HG03342 (cell line): ENCODE measurements around the gene SLC17A4.
A peak's percentile ranks its signal among the peaks of the same experiment; 100 is the strongest.

ENCODE experiments used
- ATAC-seq: cut with Tn5 transposase; IDR thresholded peaks from one replicate; pipeline ENCODE4 v1.9.1; 2021; ENCODE audit warnings: mild to moderate bottlenecking, moderate library complexity; ENCODE audit not compliant: unreplicated experiment

Gene SLC17A4

DNA sequence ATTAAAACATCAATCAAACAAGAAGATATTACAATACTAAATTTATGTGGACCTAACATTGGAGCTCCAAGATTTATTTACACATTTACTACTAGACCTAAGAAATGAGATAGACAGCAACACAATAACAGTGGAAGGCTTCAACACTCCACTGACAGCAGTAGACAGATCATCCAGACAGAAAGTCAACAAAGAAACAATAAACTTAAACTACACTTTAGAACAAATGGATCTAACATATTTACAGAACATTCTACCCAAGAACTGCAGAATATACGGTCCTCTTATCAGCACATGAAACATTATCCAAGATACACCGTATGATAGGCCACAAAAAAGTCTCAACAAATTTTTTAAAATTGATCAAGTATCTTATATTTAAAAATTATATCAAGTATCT lies 50.3 kb downstream of the SLC17A4 start:
- ATAC-seq = no peak

DNA sequence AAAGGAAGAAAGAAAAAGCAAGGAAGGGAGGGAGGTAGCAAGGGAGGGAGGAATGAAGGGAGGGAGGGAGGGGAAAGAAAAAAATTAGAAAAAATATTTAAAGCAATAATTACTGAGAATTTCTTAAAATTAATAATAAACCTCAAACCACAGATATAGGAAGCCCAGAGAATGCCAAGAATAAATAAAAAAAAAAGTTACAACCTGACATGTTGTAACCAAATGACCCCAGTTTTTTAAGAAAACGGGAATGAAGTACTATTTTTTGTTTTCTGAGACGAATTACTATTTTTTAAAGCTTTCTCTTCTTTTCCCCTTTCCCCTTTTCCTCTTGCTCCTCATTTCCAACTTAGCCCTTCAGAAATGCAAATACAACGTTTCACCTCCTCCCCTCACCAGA lies 60.7 kb downstream of the SLC17A4 start:
- no peak for ATAC-seq

DNA sequence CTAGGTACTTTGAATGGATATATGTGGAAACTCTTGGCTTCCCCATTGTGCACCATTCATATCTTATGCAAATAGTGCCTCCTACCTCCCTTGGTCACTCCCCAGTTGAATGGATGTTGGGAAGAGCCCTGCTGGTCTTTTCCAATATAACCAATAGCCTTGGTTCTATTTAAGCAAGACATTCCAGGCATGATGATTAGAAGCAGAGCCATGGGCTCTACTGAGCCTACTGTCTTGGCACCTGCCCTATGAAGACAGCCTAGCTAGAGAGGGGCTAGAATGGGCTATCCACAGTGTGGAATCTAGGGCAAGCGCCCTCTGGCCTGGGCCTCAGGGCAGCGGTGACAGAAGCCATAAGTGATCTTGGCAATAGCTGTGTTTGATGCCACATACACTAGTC lies 61.7 kb downstream of the SLC17A4 start:
- ATAC-seq = no peak

DNA sequence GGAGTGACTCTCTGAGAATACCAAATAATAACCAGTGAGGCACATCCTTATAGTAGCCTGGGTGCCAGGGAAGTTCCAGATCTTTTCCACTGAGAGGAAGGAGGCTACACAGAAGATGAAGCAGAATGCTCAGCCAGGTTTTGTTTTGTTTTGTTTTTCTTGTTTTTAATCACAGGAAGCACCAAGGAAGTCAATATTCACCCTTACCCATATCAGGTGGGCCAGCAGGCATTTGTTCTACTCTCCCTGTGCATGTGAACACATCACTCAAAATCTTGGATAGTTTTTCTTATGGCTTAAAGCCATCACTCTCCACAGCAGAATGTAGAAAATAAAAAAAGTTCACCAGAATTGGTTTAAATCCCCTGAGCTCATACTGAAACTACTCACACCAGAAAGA lies 66.8 kb downstream of the SLC17A4 start:
- no peak for ATAC-seq

DNA sequence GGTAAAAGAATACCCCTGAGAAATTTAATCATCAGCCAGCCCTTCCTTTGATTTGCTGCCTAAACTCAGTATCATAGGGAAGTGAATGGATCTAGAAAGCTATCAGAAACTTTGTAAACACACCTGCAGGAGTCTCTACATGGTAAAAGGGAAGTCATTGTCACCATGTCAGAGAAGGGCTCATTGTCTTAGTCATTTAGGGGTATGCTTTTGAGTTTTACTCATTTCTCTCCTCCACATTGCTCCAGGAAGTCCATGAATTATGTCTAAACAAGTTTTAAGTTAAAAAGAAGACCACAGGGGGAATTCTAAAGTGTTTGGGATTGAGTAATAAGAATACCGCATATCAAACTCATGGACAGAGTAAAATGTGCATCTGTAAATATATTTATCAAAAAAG lies 74.8 kb downstream of the SLC17A4 start:
- peak; percentile 64 for ATAC-seq

DNA sequence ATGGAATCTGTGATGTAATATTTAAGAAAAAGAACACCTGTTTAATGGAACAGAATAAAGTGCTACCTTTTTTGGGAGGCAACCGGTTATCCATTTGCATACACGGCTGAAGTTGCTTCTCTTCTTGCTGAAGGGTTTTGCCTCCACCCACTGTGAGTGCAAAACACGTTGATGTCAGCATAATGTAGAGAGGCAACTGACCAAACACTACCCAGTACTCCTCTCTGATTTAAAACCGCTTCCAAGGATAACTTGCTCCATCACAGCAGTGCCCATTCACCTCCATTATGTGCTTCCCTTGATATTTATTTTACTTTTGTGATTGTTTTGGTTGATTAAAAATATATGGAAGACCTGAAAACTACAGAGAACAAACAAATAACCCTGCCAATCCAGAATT lies 75.9 kb downstream of the SLC17A4 start:
- no peak for ATAC-seq
